Lung (tissue), 12 donors: ENCODE results near the gene SND1. TPM values are rescaled to one million over a fixed set of nuclear protein-coding genes. Genes with fewer than 3 reads are reported as not detected.

ENCODE experiments used
- ATAC-seq: fragments of 200-7000 bp; cut with Tn5 transposase; one replicate; pipeline ENCODE4 v1.9.1; 2020; ENCODE audit warnings: moderate number of reproducible peaks; ENCODE audit not compliant: insufficient read depth, low FRiP score
- DNase-seq, 3 donors: peaks; one replicate each; pipeline ENCODE4 v3.0.0-alpha.2; 2013 to 2017
- H3K27ac ChIP-seq, 2 donors: one replicate each; pipeline ENCODE4 v1.5.1; 2013; ENCODE audit warnings: mild to moderate bottlenecking in 2 of 2, moderate library complexity in 2 of 2, control low read depth in 1 of 2, inconsistent platforms in 1 of 2, low read depth in 1 of 2, low read length in 1 of 2
- H3K27me3 ChIP-seq, 3 donors: one replicate each; pipeline ENCODE4 v1.5.1; 2013; ENCODE audit warnings: low read length in 2 of 3; ENCODE audit not compliant: control insufficient read depth in 3 of 3, insufficient read depth in 3 of 3
- H3K36me3 ChIP-seq, 4 donors: one replicate each; pipeline ENCODE4 v1.5.1; 2013; ENCODE audit warnings: low read length in 4 of 4, mild to moderate bottlenecking in 1 of 4, moderate library complexity in 1 of 4; ENCODE audit not compliant: control insufficient read depth in 4 of 4, insufficient read depth in 4 of 4
- H3K4me1 ChIP-seq, 5 donors: one replicate each; pipeline ENCODE4 v1.5.1; 2013; ENCODE audit warnings: low read length in 5 of 5, mild to moderate bottlenecking in 2 of 5, moderate library complexity in 1 of 5; ENCODE audit not compliant: control insufficient read depth in 5 of 5, insufficient read depth in 5 of 5
- H3K4me3 ChIP-seq: one replicate; pipeline ENCODE4 v1.5.1; 2013; ENCODE audit warnings: mild to moderate bottlenecking, control low read depth, moderate library complexity
- H3K9ac ChIP-seq, 2 donors: one replicate each; pipeline ENCODE4 v1.5.1; 2013; ENCODE audit warnings: low read length in 2 of 2, control low read depth in 1 of 2; ENCODE audit not compliant: insufficient read depth in 1 of 2
- H3K9me3 ChIP-seq, 4 donors: one replicate each; pipeline ENCODE4 v1.5.1; 2013; ENCODE audit warnings: low read length in 3 of 4, mild to moderate bottlenecking in 1 of 4, moderate library complexity in 1 of 4; ENCODE audit not compliant: control insufficient read depth in 4 of 4, insufficient read depth in 3 of 4
- CTCF ChIP-seq: IDR thresholded peaks from 2 replicates; pipeline ENCODE4 v1.5.1; 2012; ENCODE audit warnings: mild to moderate bottlenecking; ENCODE audit errors: control extremely low read depth, extremely low read depth
- WGBS, 2 donors: extraction: QIAGEN DNeasy Blood & Tissue Kit; methylation state at CpG; one replicate each; pipeline ENCODE4 v1.1.7; 2013; 5-methylcytosine and 5-hydroxymethylcytosine counted together
- polyA plus RNA-seq, 2 donors: library from polyadenylated mRNA; stranded (reverse); fragments of 200-250 nt; gene quantifications; one replicate each; pipeline ENCODE4 v1.2.1, GENCODE V29; 2013
- total RNA-seq, 2 donors: library from RNA; depleted of rRNA in 1 of 2; stranded (reverse); fragments of >200 nt in 1 of 2; gene quantifications; one replicate each; pipeline ENCODE4 v1.2.1, GENCODE V29; 2014 to 2021
- donor health status: control.
- donor health status: control.
- donor health status: Bipolar disorder and iron deficiency.
- donor health status: healthy.
- donor health status: DM: yes; HTN: yes; CAD: no.

SND1 gene
- total and polyA plus RNA-seq, 4 donors: 94.5 to 210 (median 137) TPM

DNA sequence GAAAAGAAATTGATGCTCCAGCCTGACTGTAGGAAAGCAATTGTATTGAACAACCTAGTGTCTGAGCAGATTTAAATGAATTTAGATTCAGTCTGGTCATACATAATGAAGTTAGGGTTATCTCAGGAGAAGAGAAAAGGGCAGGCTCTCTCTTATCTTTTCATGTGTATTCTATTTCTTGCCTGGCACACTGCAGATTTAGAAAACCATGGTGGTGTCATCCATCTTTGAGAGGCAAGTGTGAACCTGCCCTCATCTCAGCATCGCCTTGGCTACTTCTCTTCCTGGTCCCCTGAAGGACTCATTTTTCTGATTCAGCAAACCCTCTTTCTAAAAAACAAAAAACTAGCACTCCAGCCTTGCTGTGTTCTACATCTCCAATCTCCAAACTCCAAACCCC is 241.6 kb downstream of the SND1 start:
- Histone ChIP-seq H3K9me3 (no peaks in the 10 kb centered on the region), H3K36me3 (peaks cover under 1 to 4% (median 3%) of the 10 kb centered on the region in 4 donors), H3K9ac (no peak overlapping the region), H3K4me3 (no peak overlapping the region), H3K27me3 (no peaks in the 10 kb centered on the region), H3K27ac (no peak overlapping the region), H3K4me1 (peaks cover 0 to 48% (median 27%) of the 10 kb centered on the region in 5 donors)
- no peak for TF ChIP-seq CTCF
- ATAC-seq: no peak
- WGBS, 2 donors: 96 to 97% methylated on average over 1 of the region's 1 CpG
- DNase-seq: no peak

DNA sequence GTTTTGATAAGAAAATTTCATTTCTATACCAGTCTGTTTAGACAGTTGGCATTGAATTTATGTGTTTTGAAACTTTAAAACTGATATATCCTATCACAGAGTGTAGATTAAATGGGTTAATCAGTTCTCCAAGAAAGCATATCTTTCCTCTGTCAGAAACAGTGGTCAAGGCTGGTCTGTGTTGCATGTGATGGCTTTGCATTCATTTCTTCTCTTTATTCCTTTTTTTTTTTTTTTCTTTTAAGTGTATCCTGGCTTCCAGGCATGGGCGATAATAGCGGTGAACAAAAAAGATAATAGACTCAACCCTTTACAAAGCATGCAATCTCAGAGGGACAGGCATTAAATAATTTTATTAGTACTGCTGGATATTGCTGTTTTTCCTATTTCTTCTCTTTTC is 242.6 kb downstream of the SND1 start:
- H3K4me3 ChIP-seq: no peak overlapping the region
- H3K9me3 ChIP-seq: no peaks in the 10 kb centered on the region
- WGBS, 2 donors: 98% methylated on average over 2 of the region's 2 CpGs
- no peaks in the 10 kb centered on the region for H3K27me3 ChIP-seq
- no peak for DNase-seq
- no peaks in the 10 kb centered on the region for H3K36me3 ChIP-seq
- peaks cover 0 to 48% (median 27%) of the 10 kb centered on the region in 5 donors for H3K4me1 ChIP-seq
- TF ChIP-seq CTCF: no peak
- H3K9ac ChIP-seq: no peak overlapping the region
- ATAC-seq: no peak
- H3K27ac ChIP-seq: no peak overlapping the region

GRCh38 chr7:127895360-127895759 is 243.4 kb downstream of the SND1 start:
- TF ChIP-seq CTCF: no peak
- Histone ChIP-seq H3K27ac (no peak overlapping the region), H3K36me3 (no peaks in the 10 kb centered on the region), H3K9ac (no peak overlapping the region), H3K9me3 (no peaks in the 10 kb centered on the region), H3K4me3 (no peak overlapping the region), H3K4me1 (peaks cover 0 to 51% (median 29%) of the 10 kb centered on the region in 5 donors), H3K27me3 (no peaks in the 10 kb centered on the region)
- 94 to 96% methylated on average over 7 of the region's 7 CpGs for WGBS, 2 donors
- ATAC-seq: no peak
- no peak for DNase-seq

- ATAC-seq: no peak
- Histone ChIP-seq H3K4me3 (no peak overlapping the region), H3K27me3 (no peaks in the 10 kb centered on the region), H3K27ac (no peak overlapping the region), H3K9ac (no peak overlapping the region), H3K36me3 (no peaks in the 10 kb centered on the region), H3K9me3 (no peaks in the 10 kb centered on the region), H3K4me1 (peaks cover 1 to 51% (median 29%) of the 10 kb centered on the region in 5 donors)
- TF ChIP-seq CTCF: no peak
- WGBS, 2 donors: 81 to 92% methylated on average over 4 of the region's 4 CpGs
- no peak for DNase-seq
Observed at GRCh38 chr7:127895814-127896280, 243.9 kb downstream of the SND1 start.
